ENCODE measurements around the gene NOVA2. TPM values are rescaled to one million over a fixed set of nuclear protein-coding genes. Genes with fewer than 3 reads are reported as not detected.
A peak's percentile ranks its signal among the peaks of the same experiment; 100 is the strongest.

Gene NOVA2
- total RNA-seq, 1 donor from 2014 or later: 11.3 TPM

- peak within 1 kb of the TSS; percentile 71 to 95 for H3K4me3 ChIP-seq
- DNase-seq (ENCODE audit: low spot score in 2 of 2): peak; percentile 70 to 96
- no peaks in the 10 kb centered on the region for H3K9me3 ChIP-seq
- intact Hi-C loops (cut with DNase I): loop anchor here (1.0 to 2.0 kb wide), 4 partner anchors 18 to 117 kb away; partner anchors contain the start of genes CCDC61, SIX5 and SYMPK
- no peaks in the 10 kb centered on the region for H3K27me3 ChIP-seq
- H3K36me3 ChIP-seq: peaks cover 7 to 9% of the 10 kb centered on the region in 2 donors
- peak within 1 kb of the TSS; percentile 87 to 88 for H3K27ac ChIP-seq
- TF ChIP-seq CTCF (IDR thresholded peaks at IDR 0.05): no peak
- peaks cover 22 to 37% of the 10 kb centered on the region in 2 donors for H3K4me1 ChIP-seq
Observed at GRCh38 chr19:45885556-45886426, 87.9 kb downstream of the NOVA2 start, which contains the start of gene IRF2BP1. Gene IRF2BP1, minus strand, starts transcription at chr19:45886141. Its CDS starts 367 bp downstream, at chr19:45885774.

GRCh38 chr19:45884682-45885555, 88.7 kb downstream of the NOVA2 start:
- peak overlapping the region; percentile 71 to 95 for H3K4me3 ChIP-seq
- intact Hi-C loops (cut with DNase I): no loop called here

GRCh38 chr19:45883881-45884681, 89.6 kb downstream of the NOVA2 start:
- Histone ChIP-seq H3K9me3 (no peaks in the 10 kb centered on the region), H3K36me3 (peaks cover 7 to 9% of the 10 kb centered on the region in 2 donors), H3K4me1 (peaks cover 22 to 37% of the 10 kb centered on the region in 2 donors), H3K27ac (no peak overlapping the region), H3K27me3 (no peaks in the 10 kb centered on the region), H3K4me3 (peak overlapping the region; percentile 40 to 71)
- no peak for DNase-seq (ENCODE audit: low spot score in 2 of 2)
- TF ChIP-seq CTCF (IDR thresholded peaks at IDR 0.05): no peak
- intact Hi-C loops (cut with DNase I): no loop called here

More at GRCh38 chr19:45884682-45885555, 88.7 kb downstream of the NOVA2 start:
- TF ChIP-seq CTCF (IDR thresholded peaks at IDR 0.05): no peak
- peaks cover 22 to 37% of the 10 kb centered on the region in 2 donors for H3K4me1 ChIP-seq
- DNase-seq (ENCODE audit: low spot score in 2 of 2): no peak
- no peaks in the 10 kb centered on the region for H3K27me3 ChIP-seq
- no peaks in the 10 kb centered on the region for H3K9me3 ChIP-seq
- H3K27ac ChIP-seq: peak overlapping the region; percentile 87 to 88
- H3K36me3 ChIP-seq: peaks cover 7 to 9% of the 10 kb centered on the region in 2 donors

Other genes with a start within 250 kb of the NOVA2 start
- gene FBXO46, start 243.0 kb downstream of the NOVA2 start, total RNA-seq: 27.5 TPM
- gene MEIOSIN, start 240.4 kb downstream of the NOVA2 start, total RNA-seq: not detected
- gene SIX5, start 204.6 kb downstream of the NOVA2 start, total RNA-seq: 39.2 TPM
- gene DMPK, start 191.4 kb downstream of the NOVA2 start, total RNA-seq: 76.8 TPM
- gene DMWD, start 181.0 kb downstream of the NOVA2 start, total RNA-seq: 110 TPM
- not detected for gene RSPH6A, start 158.6 kb downstream of the NOVA2 start, total RNA-seq
- gene SYMPK, start 110.7 kb downstream of the NOVA2 start, total RNA-seq: 103 TPM
- gene FOXA3, start 109.5 kb downstream of the NOVA2 start, total RNA-seq: not detected
- gene IRF2BP1, start 87.7 kb downstream of the NOVA2 start, total RNA-seq: 45.7 TPM
- gene MYPOP, start 71.3 kb downstream of the NOVA2 start, total RNA-seq: 1.6 TPM
- gene NANOS2, start 59.1 kb downstream of the NOVA2 start, total RNA-seq: not detected
- 13.7 TPM for gene CCDC61, start 21.6 kb upstream of the NOVA2 start, total RNA-seq
- not detected for gene PGLYRP1, start 49.2 kb upstream of the NOVA2 start, total RNA-seq
- gene IGFL4, start 67.1 kb upstream of the NOVA2 start, total RNA-seq: not detected
- gene IGFL3, start 150.8 kb upstream of the NOVA2 start, total RNA-seq: not detected
- gene IGFL2, start 174.4 kb upstream of the NOVA2 start, total RNA-seq: not detected

Data from ascending aorta (tissue), 2 donors.